ENCODE data around the gene SLC25A41. TPM values are rescaled to one million over a fixed set of nuclear protein-coding genes. Genes with fewer than 3 reads are reported as not detected.

SLC25A41 gene
- total RNA-seq, 6 experiments from 2014 or later = 0.18 to 0.60 (median 0.56) TPM; not detected in 3

GRCh38 chr19:6442087-6442688, 8.6 kb upstream of the SLC25A41 start:
- 92% methylated on average over 6 of the region's 13 CpGs for WGBS (ENCODE audit: insufficient coverage, low coverage, low lambda C conversion rate, missing lambda C conversion rate)
- no peak for ATAC-seq

GRCh38 chr19:6440905-6441304, 7.3 kb upstream of the SLC25A41 start:
- WGBS (ENCODE audit: insufficient coverage, low coverage, low lambda C conversion rate, missing lambda C conversion rate) = 81% methylated on average over 3 of the region's 3 CpGs
- H3K4me1 ChIP-seq = no peaks in the 10 kb centered on the region
- intact Hi-C loops (cut with DNase I) = no loop called here
- ATAC-seq = no peak
- TF ChIP-seq POLR2A (IDR thresholded peaks at IDR 0.05) = no peak
- TF ChIP-seq, protein P1, sequence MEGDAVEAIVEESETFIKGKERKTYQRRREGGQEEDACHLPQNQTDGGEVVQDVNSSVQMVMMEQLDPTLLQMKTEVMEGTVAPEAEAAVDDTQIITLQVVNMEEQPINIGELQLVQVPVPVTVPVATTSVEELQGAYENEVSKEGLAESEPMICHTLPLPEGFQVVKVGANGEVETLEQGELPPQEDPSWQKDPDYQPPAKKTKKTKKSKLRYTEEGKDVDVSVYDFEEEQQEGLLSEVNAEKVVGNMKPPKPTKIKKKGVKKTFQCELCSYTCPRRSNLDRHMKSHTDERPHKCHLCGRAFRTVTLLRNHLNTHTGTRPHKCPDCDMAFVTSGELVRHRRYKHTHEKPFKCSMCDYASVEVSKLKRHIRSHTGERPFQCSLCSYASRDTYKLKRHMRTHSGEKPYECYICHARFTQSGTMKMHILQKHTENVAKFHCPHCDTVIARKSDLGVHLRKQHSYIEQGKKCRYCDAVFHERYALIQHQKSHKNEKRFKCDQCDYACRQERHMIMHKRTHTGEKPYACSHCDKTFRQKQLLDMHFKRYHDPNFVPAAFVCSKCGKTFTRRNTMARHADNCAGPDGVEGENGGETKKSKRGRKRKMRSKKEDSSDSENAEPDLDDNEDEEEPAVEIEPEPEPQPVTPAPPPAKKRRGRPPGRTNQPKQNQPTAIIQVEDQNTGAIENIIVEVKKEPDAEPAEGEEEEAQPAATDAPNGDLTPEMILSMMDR (IDR thresholded peaks at IDR 0.05) = no peak
- H3K9me3 ChIP-seq = no peaks in the 10 kb centered on the region
- H3K27ac ChIP-seq = no peak overlapping the region
- H3K27me3 ChIP-seq = no peaks in the 10 kb centered on the region
- peaks cover 0 to 3% (median 0%) of the 10 kb centered on the region in 4 donors for H3K36me3 ChIP-seq
- H3K4me3 ChIP-seq = no peak overlapping the region
- DNase-seq = no peak

More at GRCh38 chr19:6442087-6442688, 8.6 kb upstream of the SLC25A41 start:
- Histone ChIP-seq H3K4me3 (no peak overlapping the region), H3K4me1 (no peaks in the 10 kb centered on the region), H3K9me3 (no peaks in the 10 kb centered on the region), H3K27ac (no peak overlapping the region), H3K36me3 (peaks cover 0 to 3% (median 0%) of the 10 kb centered on the region in 4 donors), H3K27me3 (no peaks in the 10 kb centered on the region)
- no peak for DNase-seq
- intact Hi-C loops (cut with DNase I) = no loop called here
- no peak for TF ChIP-seq POLR2A (IDR thresholded peaks at IDR 0.05)
- TF ChIP-seq, protein P1 (IDR thresholded peaks at IDR 0.05) = no peak

- Histone ChIP-seq H3K4me3 (no peak overlapping the region), H3K27me3 (no peaks in the 10 kb centered on the region), H3K36me3 (no peaks in the 10 kb centered on the region), H3K27ac (no peak overlapping the region), H3K9me3 (no peaks in the 10 kb centered on the region), H3K4me1 (no peaks in the 10 kb centered on the region)
- DNase-seq = no peak
- 96% methylated on average over 3 of the region's 4 CpGs for WGBS (ENCODE audit: insufficient coverage, low coverage, low lambda C conversion rate, missing lambda C conversion rate)
- TF ChIP-seq, protein P1 (IDR thresholded peaks at IDR 0.05) = no peak
- no peak for TF ChIP-seq POLR2A (IDR thresholded peaks at IDR 0.05)
- ATAC-seq = no peak
- intact Hi-C loops (cut with DNase I) = no loop called here
These were observed 6.2 kb upstream of the SLC25A41 start for GRCh38 chr19:6439743-6440142.

- no peak for DNase-seq
- no peaks in the 10 kb centered on the region for H3K36me3 ChIP-seq
- no peaks in the 10 kb centered on the region for H3K4me1 ChIP-seq
- no peaks in the 10 kb centered on the region for H3K27me3 ChIP-seq
- H3K4me3 ChIP-seq = no peak overlapping the region
- TF ChIP-seq POLR2A (IDR thresholded peaks at IDR 0.05) = no peak
- TF ChIP-seq, protein P1 (IDR thresholded peaks at IDR 0.05) = no peak
- intact Hi-C loops (cut with DNase I) = no loop called here
- no peak for ATAC-seq
- 78% methylated on average over 5 of the region's 11 CpGs for WGBS (ENCODE audit: insufficient coverage, low coverage, low lambda C conversion rate, missing lambda C conversion rate)
- no peaks in the 10 kb centered on the region for H3K9me3 ChIP-seq
- H3K27ac ChIP-seq = no peak overlapping the region
These were observed 398 bp downstream of the SLC25A41 start for GRCh38 chr19:6433165-6433564.

Measured in right lobe of liver (tissue), 6 donors.